GM12878 (cell line): ENCODE measurements around the gene MAPRE2. TPM values are rescaled to one million over a fixed set of nuclear protein-coding genes. Genes with fewer than 3 reads are reported as not detected.

ENCODE experiments used
- ATAC-seq: fragments of 200-7000 bp; cut with Tn5 transposase; 3 replicates; pipeline ENCODE4 v1.9.1; 2020; ENCODE audit warnings: mild to moderate bottlenecking, moderate library complexity
- BruUV-seq: library from RNA; stranded (reverse); fragments of 400-500 nt; replicated peaks from 2 replicates; lab custom pipeline; 2021; lab: Mats Ljungman, UMichigan
- CTCF ChIA-PET: fragments of 300-600 bp; sonication (Branson Sonifier 250); formaldehyde crosslinking; extraction: SDS; loops from one replicate; lab custom pipeline; 2021; ENCODE audit warnings: inconsistent platforms; lab: Yijun Ruan, JAX
- POLR2A ChIA-PET: fragments of 350-600 bp; formaldehyde crosslinking; extraction: SDS; loops from one replicate; lab custom pipeline; 2021; ENCODE audit warnings: inconsistent platforms; lab: Charles Lee
- RAD21 ChIA-PET: fragments of 300-600 bp; sonication (Branson Sonifier 250); formaldehyde crosslinking; loops from one replicate; lab custom pipeline; 2023; ENCODE audit warnings: antibody characterized with exemption; ENCODE audit not compliant: unreplicated experiment; lab: Charles Lee
- SMC1A ChIA-PET: fragments of 300-600 bp; sonication (Branson Sonifier 250); formaldehyde crosslinking; loops from one replicate; lab custom pipeline; 2023; ENCODE audit not compliant: unreplicated experiment, uncharacterized antibody; lab: Charles Lee
- DNase-seq: peaks from one replicate; pipeline ENCODE4 v3.0.0-alpha.2; 2011; ENCODE audit warnings: low read depth, low spot score
- FAIRE-seq: peaks from 3 replicates; lab custom pipeline; 2011; peaks lifted over from hg19 to GRCh38; lab: Jason Lieb, UNC
- H2AFZ ChIP-seq: 2 replicates; pipeline ENCODE4 v1.6.0; 2011; ENCODE audit warnings: low read depth, low read length, control low read depth; ENCODE audit not compliant: control insufficient read depth
- H3K27ac ChIP-seq: 2 replicates; pipeline ENCODE4 v1.5.1; 2011; ENCODE audit warnings: control low read depth; ENCODE audit not compliant: control insufficient read depth, insufficient read depth
- H3K27me3 ChIP-seq, 2 experiments: replicated peaks in 1 of 2; 2 replicates each; pipeline versions ENCODE4 v1.6.0 to v1.6.1; 2011; ENCODE audit warnings: low read length in 1 of 2; ENCODE audit not compliant: control insufficient read depth in 2 of 2, insufficient read depth in 2 of 2
- H3K36me3 ChIP-seq, 2 experiments: 2 replicates each; pipeline ENCODE4 v1.5.1; 2011; ENCODE audit warnings: low read length in 1 of 2; ENCODE audit not compliant: control insufficient read depth in 2 of 2, insufficient read depth in 2 of 2
- H3K4me1 ChIP-seq: 2 replicates; pipeline ENCODE4 v1.6.1; 2011; ENCODE audit warnings: mild to moderate bottlenecking, low read length, moderate library complexity, mixed read lengths; ENCODE audit not compliant: control insufficient read depth, insufficient read depth
- H3K4me2 ChIP-seq: 2 replicates; pipeline ENCODE4 v1.6.0; 2011; ENCODE audit warnings: control low read depth; ENCODE audit not compliant: control insufficient read depth, insufficient read depth
- H3K4me3 ChIP-seq: fragments of 200-600 bp; sonication (generic); 2 replicates; pipeline ENCODE4 v1.5.1; 2016
- H3K79me2 ChIP-seq: 2 replicates; pipeline ENCODE4 v1.6.0; 2011; ENCODE audit warnings: low read length; ENCODE audit not compliant: control insufficient read depth, insufficient read depth
- H3K9ac ChIP-seq: 2 replicates; pipeline ENCODE4 v1.8.0; 2011; ENCODE audit warnings: low read length, control low read depth, mixed read lengths; ENCODE audit not compliant: control insufficient read depth, insufficient read depth
- H3K9me3 ChIP-seq: replicated peaks from 3 replicates; pipeline ENCODE4 v1.5.1; 2011; ENCODE audit warnings: mild to moderate bottlenecking, low read length; ENCODE audit not compliant: control insufficient read depth, insufficient read depth
- H4K20me1 ChIP-seq: 2 replicates; pipeline ENCODE4 v1.6.0; 2011; ENCODE audit not compliant: control insufficient read depth, insufficient read depth
- BHLHE40 ChIP-seq, 2 experiments: fragments of 450-650 bp in 1 of 2; IDR thresholded peaks; 2 replicates each; pipeline ENCODE4 v1.6.1; 2011 to 2017; ENCODE audit warnings: low read depth in 2 of 2, borderline replicate concordance in 1 of 2, improper control_type of control experiment in 1 of 2, low read length in 1 of 2, mild to moderate bottlenecking in 1 of 2
- USF1 ChIP-seq: IDR thresholded peaks from 2 replicates; pipeline ENCODE4 v1.6.1; 2011; ENCODE audit warnings: borderline replicate concordance, low read depth, mild to moderate bottlenecking, moderate library complexity, mixed read lengths, low read length; ENCODE audit not compliant: insufficient read depth; ENCODE audit errors: extremely low read length
- WRNIP1 ChIP-seq: IDR thresholded peaks from 2 replicates; pipeline ENCODE4 v1.6.1; 2011; ENCODE audit warnings: low read depth, low read length, improper control_type of control experiment, borderline replicate concordance
- ZBED1 ChIP-seq: IDR thresholded peaks from 2 replicates; pipeline ENCODE4 v1.6.1; 2016; ENCODE audit warnings: borderline replicate concordance
- WGBS: methylation state at CpG from one replicate; pipeline ENCODE4 v1.1.6; 2016; ENCODE audit warnings: low lambda C conversion rate; ENCODE audit not compliant: insufficient replicate concordance, insufficient coverage; ENCODE audit errors: missing lambda C conversion rate; 5-methylcytosine and 5-hydroxymethylcytosine counted together
- in situ Hi-C: fragments of 300-500 bp; cut with MboI; formaldehyde crosslinking; loops from 9 replicates; pipeline ENCODE4 v1.14.3; 2018; ENCODE audit warnings: mixed read lengths
- intact Hi-C: fragments of 100-400 bp; cut with micrococcal nuclease; formaldehyde crosslinking; loops from one replicate; pipeline ENCODE4 v1.14.2; 2022; ENCODE audit not compliant: unreplicated experiment
- polyA plus RNA-seq, 11 experiments: library from polyadenylated mRNA; depleted of rRNA in 4 of 11; unstranded in 6 of 11; stranded (reverse) in 5 of 11; fragments of >200 nt; fragmentation: Nextera tagmentation in 4 of 11; fragmentation: Illumina TruSeq in 1 of 11; extraction: Ambion mirVana in 4 of 11; extraction: Trizol in 1 of 11; gene quantifications; 1 replicate in 1 of 11; 2 replicates in 10 of 11; pipeline versions ENCODE4 v1.2.1 to v1.2.3, GENCODE V29; 2011 to 2016; ENCODE audit warnings: inconsistent platforms in 2 of 11, missing spikeins in 2 of 11, low read depth in 1 of 11
- total RNA-seq, 4 experiments: library from RNA; depleted of rRNA in 3 of 4; stranded (reverse); fragments of >200 nt in 3 of 4; fragmentation: Illumina TruSeq in 1 of 4; extraction: Trizol in 1 of 4; gene quantifications; 2 replicates each; pipeline versions ENCODE4 v1.2.1 to v1.2.3, GENCODE V29; 2013 to 2021
- TF ChIP-seq, protein P1 (sequence below): fragments of 450-650 bp; IDR thresholded peaks from 2 replicates; pipeline ENCODE4 v1.6.1; 2017; ENCODE audit warnings: mild to moderate bottlenecking, low read depth, inconsistent platforms; ENCODE audit not compliant: poor library complexity, severe bottlenecking

MAPRE2 gene
- total and polyA plus RNA-seq, 10 of the 15 experiments (the other 5 are each of a cell fraction or from before 2014, with no cell fraction given), result 11.0 to 50.6 (median 24.0) TPM

- TF ChIP-seq WRNIP1 (no peak), ZBED1 (no peak), USF1 (no peak)
- Histone ChIP-seq H3K4me1 (no peaks in the 10 kb centered on the region), H3K4me2 (no peak overlapping the region), H3K36me3 (no peaks in the 10 kb centered on the region), H3K27ac (no peak overlapping the region), H3K9me3 (no peaks in the 10 kb centered on the region; the same call in 2 of the 3 replicates), H2AFZ (no peak overlapping the region), H3K4me3 (no peak overlapping the region), H3K79me2 (no peaks in the 10 kb centered on the region), H3K9ac (no peak overlapping the region), H4K20me1 (no peaks in the 10 kb centered on the region), H3K27me3 (no peaks in the 10 kb centered on the region)
- no peak for DNase-seq
- 6% methylated on average over 1 of the region's 1 CpG for WGBS
- POLR2A ChIA-PET, result no interaction called here
- no peak for FAIRE-seq
- no TSS peak for BruUV-seq
- in situ Hi-C loops (no loop called here), intact Hi-C loops (no loop called here)
- ATAC-seq, result no peak
- CTCF ChIA-PET, result interaction anchor here (1.7 kb wide), 1 partner anchor 36 kb away, joined by 3 read pairs; no protein-coding TSS in a partner anchor
- RAD21 ChIA-PET, result no interaction called here
- SMC1A ChIA-PET, result no interaction called here
Measured at GRCh38 chr18:35180455-35180854, 139.2 kb downstream of the MAPRE2 start.

- POLR2A ChIA-PET, result no interaction called here
- WGBS, result 55% methylated on average over 6 of the region's 6 CpGs
Measured at GRCh38 chr18:35182151-35182550, 140.9 kb downstream of the MAPRE2 start.

More at GRCh38 chr18:35182151-35182550, 140.9 kb downstream of the MAPRE2 start:
- FAIRE-seq, result no peak
- BruUV-seq, result no TSS peak
- no peak overlapping the region for H2AFZ ChIP-seq
- no peak overlapping the region for H3K4me2 ChIP-seq
- H3K79me2 ChIP-seq, result no peaks in the 10 kb centered on the region
- ATAC-seq, result no peak
- no peaks in the 10 kb centered on the region for H3K4me1 ChIP-seq
- H3K4me3 ChIP-seq, result no peak overlapping the region
- ChIA-PET CTCF (interaction anchor here (1.7 kb wide), 1 partner anchor 38 kb away, joined by 3 read pairs; no protein-coding TSS in a partner anchor), RAD21 (no interaction called here), SMC1A (interaction anchor here (1.2 kb wide), 1 partner anchor 12 kb away, joined by 4 read pairs; no protein-coding TSS in a partner anchor)
- TF ChIP-seq, protein P1, sequence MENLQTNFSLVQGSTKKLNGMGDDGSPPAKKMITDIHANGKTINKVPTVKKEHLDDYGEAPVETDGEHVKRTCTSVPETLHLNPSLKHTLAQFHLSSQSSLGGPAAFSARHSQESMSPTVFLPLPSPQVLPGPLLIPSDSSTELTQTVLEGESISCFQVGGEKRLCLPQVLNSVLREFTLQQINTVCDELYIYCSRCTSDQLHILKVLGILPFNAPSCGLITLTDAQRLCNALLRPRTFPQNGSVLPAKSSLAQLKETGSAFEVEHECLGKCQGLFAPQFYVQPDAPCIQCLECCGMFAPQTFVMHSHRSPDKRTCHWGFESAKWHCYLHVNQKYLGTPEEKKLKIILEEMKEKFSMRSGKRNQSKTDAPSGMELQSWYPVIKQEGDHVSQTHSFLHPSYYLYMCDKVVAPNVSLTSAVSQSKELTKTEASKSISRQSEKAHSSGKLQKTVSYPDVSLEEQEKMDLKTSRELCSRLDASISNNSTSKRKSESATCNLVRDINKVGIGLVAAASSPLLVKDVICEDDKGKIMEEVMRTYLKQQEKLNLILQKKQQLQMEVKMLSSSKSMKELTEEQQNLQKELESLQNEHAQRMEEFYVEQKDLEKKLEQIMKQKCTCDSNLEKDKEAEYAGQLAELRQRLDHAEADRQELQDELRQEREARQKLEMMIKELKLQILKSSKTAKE, result no peak
- no peak for TF ChIP-seq BHLHE40 (IDR thresholded peaks at IDR 0.05; ENCODE audit: borderline replicate concordance in 1 of 2, low read depth in 2 of 2, low read length in 1 of 2)
- intact Hi-C loops, result no loop called here
- H4K20me1 ChIP-seq, result no peaks in the 10 kb centered on the region
- no peak overlapping the region for H3K27ac ChIP-seq
- H3K36me3 ChIP-seq, result no peaks in the 10 kb centered on the region
- H3K9me3 ChIP-seq, result no peaks in the 10 kb centered on the region
- DNase-seq, result no peak
- no peak overlapping the region for H3K9ac ChIP-seq
- in situ Hi-C loops, result no loop called here
- no peaks in the 10 kb centered on the region for H3K27me3 ChIP-seq
